ENCODE measurements around the gene JAKMIP3. TPM values are rescaled to one million over a fixed set of nuclear protein-coding genes. Genes with fewer than 3 reads are reported as not detected.

JAKMIP3 gene
- total RNA-seq, 2 experiments from 2014 or later = 0.28 to 0.36 TPM

- Histone ChIP-seq H3K27ac (ENCODE audit: low read depth in 1 of 2, low read length in 2 of 2) (no peak overlapping the region), H3K4me3 (ENCODE audit: low read length) (no peak overlapping the region), H3K27me3 (ENCODE audit: control insufficient read depth in 1 of 2, insufficient read depth in 2 of 2, low read length in 2 of 2) (no peaks in the 10 kb centered on the region), H3K4me1 (ENCODE audit: insufficient read depth, low read length) (peaks cover 7% of the 10 kb centered on the region), H3K9me3 (ENCODE audit: control insufficient read depth in 1 of 2, insufficient read depth in 1 of 2, low read length in 2 of 2) (no peaks in the 10 kb centered on the region), H3K36me3 (ENCODE audit: insufficient read depth, low read length) (no peaks in the 10 kb centered on the region)
- peaks cover 14% of the 10 kb centered on the region for H3K27me3 Mint-ChIP-seq
- no peaks in the 10 kb centered on the region for H3K9me3 Mint-ChIP-seq
- ChIA-PET CTCF (no interaction called here), POLR2A (no interaction called here)
- H3K4me3 Mint-ChIP-seq = no peak overlapping the region
- no peak for DNase-seq
- no peaks in the 10 kb centered on the region for H3K36me3 Mint-ChIP-seq (ENCODE audit: low read depth)
- no peak for TF ChIP-seq CTCF (IDR thresholded peaks at IDR 0.05)
- H3K4me1 Mint-ChIP-seq (ENCODE audit: low read depth) = peaks cover 12% of the 10 kb centered on the region
- ATAC-seq (ENCODE audit: poor library complexity) = no peak
- H3K27ac Mint-ChIP-seq = no peak overlapping the region
- intact Hi-C loops (cut with DNase I, micrococcal nuclease) = no loop called here
Observed at GRCh38 chr10:132066812-132067211, 1.1 kb downstream of the JAKMIP3 start.

- Histone ChIP-seq H3K27ac (ENCODE audit: low read depth in 1 of 2, low read length in 2 of 2) (no peak overlapping the region), H3K36me3 (ENCODE audit: insufficient read depth, low read length) (no peaks in the 10 kb centered on the region), H3K9me3 (ENCODE audit: control insufficient read depth in 1 of 2, insufficient read depth in 1 of 2, low read length in 2 of 2) (no peaks in the 10 kb centered on the region), H3K27me3 (ENCODE audit: control insufficient read depth in 1 of 2, insufficient read depth in 2 of 2, low read length in 2 of 2) (no peaks in the 10 kb centered on the region), H3K4me3 (ENCODE audit: low read length) (no peak overlapping the region), H3K4me1 (ENCODE audit: insufficient read depth, low read length) (peaks cover 7% of the 10 kb centered on the region)
- intact Hi-C loops (cut with DNase I, micrococcal nuclease) = no loop called here
- CTCF ChIA-PET = no interaction called here
- DNase-seq = no peak
- Mint-ChIP-seq H3K27ac (no peak overlapping the region), H3K27me3 (peaks cover 19% of the 10 kb centered on the region), H3K4me3 (no peak overlapping the region), H3K9me3 (no peaks in the 10 kb centered on the region), H3K36me3 (ENCODE audit: low read depth) (no peaks in the 10 kb centered on the region), H3K4me1 (ENCODE audit: low read depth) (peaks cover 12% of the 10 kb centered on the region)
- POLR2A ChIA-PET = no interaction called here
- no peak for TF ChIP-seq CTCF (IDR thresholded peaks at IDR 0.05)
- no peak for ATAC-seq (ENCODE audit: poor library complexity)
Observed at GRCh38 chr10:132068431-132069121, 2.8 kb downstream of the JAKMIP3 start.

GRCh38 chr10:132069122-132069848 is 3.5 kb downstream of the JAKMIP3 start:
- no peak overlapping the region for H3K4me3 Mint-ChIP-seq
- CTCF ChIA-PET = no interaction called here
- Histone ChIP-seq H3K27ac (ENCODE audit: low read depth in 1 of 2, low read length in 2 of 2) (no peak overlapping the region), H3K36me3 (ENCODE audit: insufficient read depth, low read length) (no peaks in the 10 kb centered on the region), H3K4me3 (ENCODE audit: low read length) (no peak overlapping the region), H3K9me3 (ENCODE audit: control insufficient read depth in 1 of 2, insufficient read depth in 1 of 2, low read length in 2 of 2) (no peaks in the 10 kb centered on the region), H3K27me3 (ENCODE audit: control insufficient read depth in 1 of 2, insufficient read depth in 2 of 2, low read length in 2 of 2) (no peaks in the 10 kb centered on the region), H3K4me1 (ENCODE audit: insufficient read depth, low read length) (peaks cover 7% of the 10 kb centered on the region)
- H3K27me3 Mint-ChIP-seq = peaks cover 22% of the 10 kb centered on the region
- ATAC-seq (ENCODE audit: poor library complexity) (no peak), DNase-seq (no peak)
- POLR2A ChIA-PET = no interaction called here
- intact Hi-C loops (cut with DNase I, micrococcal nuclease) = no loop called here
- H3K9me3 Mint-ChIP-seq = no peaks in the 10 kb centered on the region
- peaks cover 12% of the 10 kb centered on the region for H3K4me1 Mint-ChIP-seq (ENCODE audit: low read depth)
- no peak overlapping the region for H3K27ac Mint-ChIP-seq
- TF ChIP-seq CTCF (IDR thresholded peaks at IDR 0.05) = no peak
- no peaks in the 10 kb centered on the region for H3K36me3 Mint-ChIP-seq (ENCODE audit: low read depth)
